DND-41 (cell line): ENCODE results near the gene RASGRP2.

ENCODE experiments used
- ATAC-seq: fragments of 200-7000 bp; cut with Tn5 transposase; 3 replicates; pipeline ENCODE4 v1.9.1; 2021; ENCODE audit warnings: low read depth; ENCODE audit not compliant: insufficient read depth
- DNase-seq: peaks from one replicate; pipeline ENCODE4 v3.0.0-alpha.2; 2020
- H2AFZ ChIP-seq: 2 replicates; pipeline ENCODE4 v1.6.0; 2012; ENCODE audit warnings: low read depth, low read length
- H3K27ac ChIP-seq: 2 replicates; pipeline ENCODE4 v1.5.1; 2012; ENCODE audit warnings: low read length, inconsistent platforms
- H3K27me3 ChIP-seq: fragments of 200-600 bp; sonication (generic); 2 replicates; pipeline ENCODE4 v1.6.0; 2012; ENCODE audit warnings: low read length, mild to moderate bottlenecking, inconsistent platforms; ENCODE audit not compliant: insufficient read depth, poor library complexity
- H3K36me3 ChIP-seq: 2 replicates; pipeline ENCODE4 v1.5.1; 2012; ENCODE audit warnings: low read length, inconsistent platforms; ENCODE audit not compliant: insufficient read depth
- H3K4me1 ChIP-seq: 2 replicates; pipeline ENCODE4 v1.5.1; 2012; ENCODE audit warnings: mild to moderate bottlenecking, low read length; ENCODE audit not compliant: insufficient read depth
- H3K4me2 ChIP-seq: 2 replicates; pipeline ENCODE4 v1.6.0; 2012; ENCODE audit warnings: mild to moderate bottlenecking, moderate library complexity, low read length, inconsistent platforms; ENCODE audit not compliant: insufficient read depth
- H3K4me3 ChIP-seq, 2 experiments: fragments of 200-600 bp in 1 of 2; shearing (Covaris generic) in 1 of 2; 2 replicates each; pipeline ENCODE4 v1.5.1; 2012 to 2016; ENCODE audit warnings: inconsistent platforms in 2 of 2, low read length in 2 of 2, mild to moderate bottlenecking in 2 of 2, low read depth in 1 of 2, moderate library complexity in 1 of 2
- H3K79me2 ChIP-seq: 2 replicates; pipeline ENCODE4 v1.6.0; 2012; ENCODE audit warnings: low read length, inconsistent platforms; ENCODE audit not compliant: insufficient read depth
- H3K9ac ChIP-seq: 2 replicates; pipeline ENCODE4 v1.6.0; 2012; ENCODE audit warnings: low read depth, mild to moderate bottlenecking, inconsistent platforms, low read length, moderate library complexity
- H3K9me3 ChIP-seq: 2 replicates; pipeline ENCODE4 v1.5.1; 2012; ENCODE audit warnings: low read length, moderate library complexity, mild to moderate bottlenecking, inconsistent platforms; ENCODE audit not compliant: insufficient read depth, severe bottlenecking
- H4K20me1 ChIP-seq: 2 replicates; pipeline ENCODE4 v1.6.0; 2012; ENCODE audit warnings: low read length; ENCODE audit not compliant: insufficient read depth
- EZH2 ChIP-seq: IDR thresholded peaks from 3 replicates; pipeline ENCODE4 v1.6.1; 2012; ENCODE audit warnings: borderline replicate concordance, low read depth, mild to moderate bottlenecking, moderate library complexity, low read length, inconsistent platforms; ENCODE audit not compliant: severe bottlenecking
- TF ChIP-seq, protein P1 (sequence below): IDR thresholded peaks from 2 replicates; pipeline ENCODE4 v1.5.1; 2012; ENCODE audit warnings: borderline replicate concordance, low read length, moderate library complexity, mild to moderate bottlenecking; ENCODE audit not compliant: poor library complexity, severe bottlenecking; ENCODE audit errors: extremely low read depth

The RASGRP2 gene

DNA sequence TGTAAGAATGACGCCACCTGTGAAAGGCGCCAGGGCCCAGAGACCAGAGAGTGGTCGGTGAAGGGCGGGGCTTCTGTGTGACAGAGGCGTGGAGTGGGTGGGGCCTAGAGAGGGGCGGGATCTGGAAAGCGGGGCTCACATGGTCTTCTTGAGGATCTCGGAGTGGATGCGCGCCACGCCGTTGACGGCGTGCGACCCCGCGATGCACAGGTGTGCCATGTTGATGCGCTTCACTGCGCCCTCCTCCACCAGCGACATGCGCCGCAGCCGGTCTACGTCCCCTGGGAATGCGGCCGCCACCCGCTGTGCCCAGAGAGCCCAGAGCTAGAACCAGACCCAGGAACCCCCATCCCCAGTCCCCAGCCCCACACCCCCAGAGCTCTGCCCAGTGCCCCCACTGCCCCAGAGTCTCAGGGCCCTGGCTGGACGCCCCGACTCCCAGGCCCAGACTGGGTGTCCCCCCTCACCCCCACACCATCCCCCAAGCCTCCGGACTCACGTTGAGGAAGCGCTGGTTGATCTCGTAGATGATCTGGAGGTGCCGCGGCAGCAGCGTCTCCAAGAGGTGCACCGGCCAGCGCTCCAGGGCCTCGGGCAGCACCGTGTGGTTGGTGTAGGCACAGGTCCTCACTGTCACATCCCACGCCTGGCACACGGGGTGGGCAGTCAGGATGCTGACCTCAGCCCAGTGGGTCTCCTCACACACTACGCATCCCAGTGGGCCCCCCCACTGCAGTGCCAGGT lies 9.6 kb upstream of the RASGRP2 start:
- Histone ChIP-seq H3K79me2 (no peaks in the 10 kb centered on the region), H3K4me1 (no peaks in the 10 kb centered on the region), H3K4me2 (no peak overlapping the region), H3K9ac (no peak overlapping the region), H3K27me3 (no peaks in the 10 kb centered on the region), H3K4me3 (no peak overlapping the region), H3K27ac (no peak overlapping the region), H2AFZ (no peak overlapping the region), H4K20me1 (no peaks in the 10 kb centered on the region), H3K36me3 (no peaks in the 10 kb centered on the region), H3K9me3 (no peaks in the 10 kb centered on the region)
- ATAC-seq, result no peak
- DNase-seq, result no peak
- TF ChIP-seq, protein P1, sequence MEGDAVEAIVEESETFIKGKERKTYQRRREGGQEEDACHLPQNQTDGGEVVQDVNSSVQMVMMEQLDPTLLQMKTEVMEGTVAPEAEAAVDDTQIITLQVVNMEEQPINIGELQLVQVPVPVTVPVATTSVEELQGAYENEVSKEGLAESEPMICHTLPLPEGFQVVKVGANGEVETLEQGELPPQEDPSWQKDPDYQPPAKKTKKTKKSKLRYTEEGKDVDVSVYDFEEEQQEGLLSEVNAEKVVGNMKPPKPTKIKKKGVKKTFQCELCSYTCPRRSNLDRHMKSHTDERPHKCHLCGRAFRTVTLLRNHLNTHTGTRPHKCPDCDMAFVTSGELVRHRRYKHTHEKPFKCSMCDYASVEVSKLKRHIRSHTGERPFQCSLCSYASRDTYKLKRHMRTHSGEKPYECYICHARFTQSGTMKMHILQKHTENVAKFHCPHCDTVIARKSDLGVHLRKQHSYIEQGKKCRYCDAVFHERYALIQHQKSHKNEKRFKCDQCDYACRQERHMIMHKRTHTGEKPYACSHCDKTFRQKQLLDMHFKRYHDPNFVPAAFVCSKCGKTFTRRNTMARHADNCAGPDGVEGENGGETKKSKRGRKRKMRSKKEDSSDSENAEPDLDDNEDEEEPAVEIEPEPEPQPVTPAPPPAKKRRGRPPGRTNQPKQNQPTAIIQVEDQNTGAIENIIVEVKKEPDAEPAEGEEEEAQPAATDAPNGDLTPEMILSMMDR, result no peak
- no peak for TF ChIP-seq EZH2

DNA sequence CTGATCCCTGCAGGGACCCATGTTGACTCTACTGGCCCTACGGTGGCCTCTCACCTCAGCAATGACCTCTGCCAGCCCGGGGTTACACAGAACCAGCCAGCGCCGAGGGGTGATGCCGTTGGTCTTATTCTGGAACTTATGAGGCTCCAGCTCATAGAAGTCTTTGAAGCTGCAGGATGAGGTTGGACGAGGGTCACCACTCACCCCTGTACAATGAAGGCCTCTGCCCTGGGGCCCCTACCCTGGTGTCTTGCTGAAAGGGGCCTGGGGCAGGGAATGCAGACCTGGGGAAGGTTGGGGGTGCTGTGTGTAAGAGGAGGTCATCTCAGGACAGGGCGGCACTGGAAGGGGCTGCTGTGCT lies 9.1 kb upstream of the RASGRP2 start:
- H4K20me1 ChIP-seq, result no peaks in the 10 kb centered on the region

DNA sequence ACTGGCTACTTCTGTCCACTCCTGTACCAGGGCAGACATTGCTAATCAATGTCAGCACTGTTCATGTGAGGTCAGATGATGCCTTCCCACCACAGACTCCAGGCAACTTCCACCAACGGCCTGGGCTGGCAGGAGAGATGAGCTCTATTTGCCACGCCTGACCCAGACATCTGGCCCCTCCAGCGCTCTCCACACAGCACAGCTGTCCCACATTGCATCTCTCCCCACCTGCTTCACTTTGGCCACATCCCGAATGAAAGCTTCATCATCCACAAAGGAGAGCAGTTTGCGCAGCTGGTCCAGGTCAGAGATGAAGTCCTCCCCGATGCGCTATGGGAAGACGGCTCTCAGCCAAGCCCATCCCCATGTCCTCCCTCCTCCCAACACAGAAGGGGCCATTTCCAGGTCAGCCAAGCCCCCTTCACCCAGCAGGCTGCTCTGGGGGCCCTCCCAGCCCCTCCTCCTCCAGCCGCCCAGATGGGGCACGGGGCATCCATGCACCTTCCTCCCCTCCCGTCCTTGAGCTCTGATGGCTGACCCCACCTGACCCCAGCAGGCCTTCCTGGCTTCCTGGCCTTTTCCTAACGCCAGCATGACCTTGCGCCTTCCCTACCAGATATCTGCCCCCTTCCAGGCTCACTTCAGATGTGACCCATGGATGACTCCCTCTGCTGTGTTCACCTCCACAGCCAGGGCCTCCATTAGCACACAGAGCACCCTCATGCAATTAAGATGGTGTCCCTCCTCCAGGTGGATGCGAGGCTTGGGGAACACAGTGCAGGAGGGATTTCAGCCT lies 8.4 kb upstream of the RASGRP2 start:
- no peaks in the 10 kb centered on the region for H3K36me3 ChIP-seq
- H3K27me3 ChIP-seq, result no peaks in the 10 kb centered on the region
- H3K9me3 ChIP-seq, result no peaks in the 10 kb centered on the region
- ATAC-seq (no peak), DNase-seq (no peak)
- H3K79me2 ChIP-seq, result no peaks in the 10 kb centered on the region
- no peak overlapping the region for H3K4me2 ChIP-seq
- H2AFZ ChIP-seq, result no peak overlapping the region
- TF ChIP-seq, protein P1, result no peak
- no peak for TF ChIP-seq EZH2
- no peak overlapping the region for H3K9ac ChIP-seq
- H3K4me1 ChIP-seq, result no peaks in the 10 kb centered on the region
- no peaks in the 10 kb centered on the region for H4K20me1 ChIP-seq
- no peak overlapping the region for H3K27ac ChIP-seq
- no peak overlapping the region for H3K4me3 ChIP-seq

More for the DNA sequence above, 9.1 kb upstream of the RASGRP2 start:
- H3K27me3 ChIP-seq, result no peaks in the 10 kb centered on the region
- no peaks in the 10 kb centered on the region for H3K4me1 ChIP-seq
- no peak overlapping the region for H3K4me3 ChIP-seq
- no peaks in the 10 kb centered on the region for H3K36me3 ChIP-seq
- no peak overlapping the region for H2AFZ ChIP-seq
- no peak overlapping the region for H3K27ac ChIP-seq
- H3K4me2 ChIP-seq, result no peak overlapping the region
- ATAC-seq (no peak), DNase-seq (no peak)
- TF ChIP-seq EZH2, result no peak
- TF ChIP-seq, protein P1, result no peak
- no peak overlapping the region for H3K9ac ChIP-seq
- H3K9me3 ChIP-seq, result no peaks in the 10 kb centered on the region
- H3K79me2 ChIP-seq, result no peaks in the 10 kb centered on the region
